IPS DF 6.9 (cell line): ENCODE data around the gene AK5.

Experiments
- DNase-seq: peaks from one replicate; pipeline ENCODE4 v3.0.0-alpha.2; 2013; ENCODE audit warnings: low read depth, low spot score
- H3K27ac ChIP-seq: one replicate; pipeline ENCODE4 v1.5.1; 2013; ENCODE audit warnings: low read length, control low read depth
- H3K27me3 ChIP-seq: 2 replicates; pipeline ENCODE4 v1.6.1; 2013; ENCODE audit warnings: mild to moderate bottlenecking, low read length; ENCODE audit not compliant: control insufficient read depth, insufficient read depth
- H3K36me3 ChIP-seq: 2 replicates; pipeline ENCODE4 v1.6.1; 2013; ENCODE audit warnings: low read length; ENCODE audit not compliant: control insufficient read depth, insufficient read depth
- H3K4me1 ChIP-seq: 2 replicates; pipeline ENCODE4 v1.6.1; 2013; ENCODE audit warnings: low read length; ENCODE audit not compliant: control insufficient read depth, insufficient read depth
- H3K4me3 ChIP-seq: 2 replicates; pipeline ENCODE4 v1.5.1; 2013; ENCODE audit warnings: mild to moderate bottlenecking, low read length
- H3K9me3 ChIP-seq: 2 replicates; pipeline ENCODE4 v1.6.1; 2013; ENCODE audit warnings: low read length, inconsistent platforms; ENCODE audit not compliant: control insufficient read depth, insufficient read depth
- WGBS: extraction: QIAGEN DNeasy Blood & Tissue Kit; methylation state at CpG from one replicate; pipeline ENCODE4 v1.1.7; 2013; ENCODE audit warnings: mixed read lengths, missing lambda C conversion rate; ENCODE audit not compliant: insufficient read length, insufficient coverage; 5-methylcytosine and 5-hydroxymethylcytosine counted together

The AK5 gene

DNA sequence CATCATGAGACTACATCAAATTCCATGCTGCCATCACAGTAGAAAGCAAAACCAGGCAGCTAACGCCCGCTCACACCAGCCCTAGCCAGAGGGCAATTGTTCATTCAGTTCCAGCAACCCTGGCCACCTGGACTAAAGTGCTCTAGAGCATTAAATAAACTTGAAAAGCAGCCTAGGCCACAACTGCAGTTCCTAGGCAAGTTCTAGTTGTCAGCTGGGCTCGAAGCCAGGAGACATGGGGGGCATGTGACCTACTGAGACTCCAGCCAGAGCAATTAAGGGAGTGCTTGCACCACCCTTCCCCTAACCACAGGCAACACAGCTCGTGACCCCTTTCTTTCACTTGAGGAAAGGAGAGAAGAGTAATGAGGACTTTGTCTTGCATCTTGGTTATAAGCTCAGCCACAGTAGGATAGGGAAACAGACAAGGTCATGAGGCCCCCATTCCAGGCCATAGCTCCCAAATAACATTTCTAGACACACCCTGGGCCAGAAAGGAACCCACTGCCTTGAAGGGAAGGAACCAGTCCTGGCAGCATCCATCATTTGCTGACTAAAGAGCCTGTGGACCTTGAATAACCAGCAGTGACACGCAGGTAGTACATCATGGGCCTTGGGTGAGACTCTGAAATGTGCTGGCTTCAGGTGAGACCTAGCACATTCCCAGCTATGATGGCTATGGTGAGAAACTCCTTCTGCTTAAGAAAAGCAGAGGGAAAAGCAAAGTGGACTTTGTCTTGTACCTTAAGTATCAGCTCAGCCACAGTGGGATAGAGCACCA is 323.6 kb downstream of the AK5 start:
- DNase-seq = no peak
- H3K36me3 ChIP-seq = no peaks in the 10 kb centered on the region
- H3K4me3 ChIP-seq = no peak overlapping the region
- H3K27ac ChIP-seq = no peak overlapping the region
- H3K27me3 ChIP-seq = no peaks in the 10 kb centered on the region
- H3K9me3 ChIP-seq = no peaks in the 10 kb centered on the region
- WGBS = no CpG with 5 or more reads among the region's 5 CpGs
- no peaks in the 10 kb centered on the region; the same call in 1 of the 2 replicates for H3K4me1 ChIP-seq

DNA sequence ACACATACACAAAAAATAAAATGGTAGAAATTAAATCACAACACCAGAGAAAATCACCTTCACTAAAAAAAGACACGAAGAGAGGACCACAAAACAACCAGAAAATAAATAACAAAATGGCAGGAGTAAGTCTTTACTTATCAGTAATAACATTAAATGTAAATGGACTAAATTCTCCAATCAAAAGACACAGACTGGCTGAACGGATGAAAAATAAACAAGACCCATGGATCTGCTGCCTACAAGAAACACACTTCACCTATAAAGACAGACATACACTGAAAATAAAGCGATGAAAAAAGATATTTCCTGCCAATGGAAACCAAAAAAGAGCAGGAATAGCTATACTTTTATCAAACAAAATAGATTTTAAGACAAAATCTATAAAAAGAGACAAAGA is 327.1 kb downstream of the AK5 start:
- Histone ChIP-seq H3K4me1 (no peaks in the 10 kb centered on the region; the same call in 1 of the 2 replicates), H3K9me3 (no peaks in the 10 kb centered on the region), H3K27me3 (no peaks in the 10 kb centered on the region), H3K36me3 (no peaks in the 10 kb centered on the region), H3K27ac (no peak overlapping the region), H3K4me3 (no peak overlapping the region)
- no peak for DNase-seq
- no CpG with 5 or more reads among the region's 3 CpGs for WGBS
